GM12878 (cell line): ENCODE measurements around the gene CACNA2D3. TPM values are rescaled to one million over a fixed set of nuclear protein-coding genes. Genes with fewer than 3 reads are reported as not detected.

Source experiments
- ATAC-seq: fragments of 200-7000 bp; cut with Tn5 transposase; 3 replicates; pipeline ENCODE4 v1.9.1; 2020; ENCODE audit warnings: mild to moderate bottlenecking, moderate library complexity
- BruUV-seq: library from RNA; stranded (reverse); fragments of 400-500 nt; replicated peaks from 2 replicates; lab custom pipeline; 2021; lab: Mats Ljungman, UMichigan
- CTCF ChIA-PET: fragments of 300-600 bp; sonication (Branson Sonifier 250); formaldehyde crosslinking; extraction: SDS; loops from one replicate; lab custom pipeline; 2021; ENCODE audit warnings: inconsistent platforms; lab: Yijun Ruan, JAX
- POLR2A ChIA-PET: fragments of 350-600 bp; formaldehyde crosslinking; extraction: SDS; loops from one replicate; lab custom pipeline; 2021; ENCODE audit warnings: inconsistent platforms; lab: Charles Lee
- RAD21 ChIA-PET: fragments of 300-600 bp; sonication (Branson Sonifier 250); formaldehyde crosslinking; loops from one replicate; lab custom pipeline; 2023; ENCODE audit warnings: antibody characterized with exemption; ENCODE audit not compliant: unreplicated experiment; lab: Charles Lee
- SMC1A ChIA-PET: fragments of 300-600 bp; sonication (Branson Sonifier 250); formaldehyde crosslinking; loops from one replicate; lab custom pipeline; 2023; ENCODE audit not compliant: unreplicated experiment, uncharacterized antibody; lab: Charles Lee
- DNase-seq: peaks from one replicate; pipeline ENCODE4 v3.0.0-alpha.2; 2011; ENCODE audit warnings: low read depth, low spot score
- FAIRE-seq: peaks from 3 replicates; lab custom pipeline; 2011; peaks lifted over from hg19 to GRCh38; lab: Jason Lieb, UNC
- H2AFZ ChIP-seq: 2 replicates; pipeline ENCODE4 v1.6.0; 2011; ENCODE audit warnings: low read depth, low read length, control low read depth; ENCODE audit not compliant: control insufficient read depth
- H3K27ac ChIP-seq: 2 replicates; pipeline ENCODE4 v1.5.1; 2011; ENCODE audit warnings: control low read depth; ENCODE audit not compliant: control insufficient read depth, insufficient read depth
- H3K27me3 ChIP-seq, 2 experiments: replicated peaks in 1 of 2; 2 replicates each; pipeline versions ENCODE4 v1.6.0 to v1.6.1; 2011; ENCODE audit warnings: low read length in 1 of 2; ENCODE audit not compliant: control insufficient read depth in 2 of 2, insufficient read depth in 2 of 2
- H3K36me3 ChIP-seq, 2 experiments: 2 replicates each; pipeline ENCODE4 v1.5.1; 2011; ENCODE audit warnings: low read length in 1 of 2; ENCODE audit not compliant: control insufficient read depth in 2 of 2, insufficient read depth in 2 of 2
- H3K4me1 ChIP-seq: 2 replicates; pipeline ENCODE4 v1.6.1; 2011; ENCODE audit warnings: mild to moderate bottlenecking, low read length, moderate library complexity, mixed read lengths; ENCODE audit not compliant: control insufficient read depth, insufficient read depth
- H3K4me2 ChIP-seq: 2 replicates; pipeline ENCODE4 v1.6.0; 2011; ENCODE audit warnings: control low read depth; ENCODE audit not compliant: control insufficient read depth, insufficient read depth
- H3K4me3 ChIP-seq: fragments of 200-600 bp; sonication (generic); 2 replicates; pipeline ENCODE4 v1.5.1; 2016
- H3K79me2 ChIP-seq: 2 replicates; pipeline ENCODE4 v1.6.0; 2011; ENCODE audit warnings: low read length; ENCODE audit not compliant: control insufficient read depth, insufficient read depth
- H3K9ac ChIP-seq: 2 replicates; pipeline ENCODE4 v1.8.0; 2011; ENCODE audit warnings: low read length, control low read depth, mixed read lengths; ENCODE audit not compliant: control insufficient read depth, insufficient read depth
- H3K9me3 ChIP-seq: replicated peaks from 3 replicates; pipeline ENCODE4 v1.5.1; 2011; ENCODE audit warnings: mild to moderate bottlenecking, low read length; ENCODE audit not compliant: control insufficient read depth, insufficient read depth
- H4K20me1 ChIP-seq: 2 replicates; pipeline ENCODE4 v1.6.0; 2011; ENCODE audit not compliant: control insufficient read depth, insufficient read depth
- BRCA1 ChIP-seq: IDR thresholded peaks from 2 replicates; pipeline ENCODE4 v1.6.1; 2011; ENCODE audit warnings: low read depth, low read length, improper control_type of control experiment
- ETV6 ChIP-seq, 2 experiments: fragments of 450-650 bp in 1 of 2; IDR thresholded peaks in 1 of 2; conservative IDR thresholded peaks in 1 of 2; 2 replicates each; pipeline ENCODE4 v1.6.1; 2014; ENCODE audit warnings: antibody characterized with exemption in 1 of 2, borderline replicate concordance in 1 of 2, low read depth in 1 of 2, mild to moderate bottlenecking in 1 of 2, moderate library complexity in 1 of 2
- GATAD2B ChIP-seq: fragments of 450-650 bp; conservative IDR thresholded peaks from 2 replicates; pipeline ENCODE4 v1.6.1; 2017; ENCODE audit warnings: low read depth, mild to moderate bottlenecking, moderate library complexity
- HDAC2 ChIP-seq: fragments of 200-600 bp; sonication (generic); IDR thresholded peaks from 2 replicates; pipeline ENCODE4 v1.6.1; 2017
- KDM1A ChIP-seq: fragments of 200-600 bp; sonication (generic); IDR thresholded peaks from 2 replicates; pipeline ENCODE4 v1.6.1; 2016; ENCODE audit warnings: borderline replicate concordance
- KLF5 ChIP-seq: fragments of 450-650 bp; IDR thresholded peaks from 2 replicates; pipeline ENCODE4 v1.6.1; 2014; ENCODE audit warnings: mild to moderate bottlenecking; ENCODE audit not compliant: partially characterized antibody
- NFIC ChIP-seq: IDR thresholded peaks from 2 replicates; pipeline ENCODE4 v1.6.1; 2012; ENCODE audit warnings: low read depth, mild to moderate bottlenecking, inconsistent platforms, low read length, moderate library complexity
- RAD51 ChIP-seq: fragments of 450-650 bp; IDR thresholded peaks from 2 replicates; pipeline ENCODE4 v1.6.1; 2016; ENCODE audit warnings: moderate library complexity, mild to moderate bottlenecking, inconsistent platforms
- RB1 ChIP-seq: fragments of 450-650 bp; formaldehyde crosslinking; IDR thresholded peaks from 2 replicates; pipeline ENCODE4 v1.6.1; 2017; ENCODE audit warnings: mild to moderate bottlenecking, borderline replicate concordance
- SIN3A ChIP-seq: IDR thresholded peaks from 2 replicates; pipeline ENCODE4 v1.6.1; 2012; ENCODE audit warnings: low read depth, low read length, improper control_type of control experiment
- SMAD1 ChIP-seq: fragments of 450-650 bp; IDR thresholded peaks from 2 replicates; pipeline ENCODE4 v1.6.1; 2018; ENCODE audit warnings: mild to moderate bottlenecking, low read depth; ENCODE audit not compliant: partially characterized antibody
- SP1 ChIP-seq: IDR thresholded peaks from one replicate; pipeline ENCODE4 v1.6.1; 2011; ENCODE audit warnings: low read depth, low read length
- ZNF622 ChIP-seq: fragments of 450-650 bp; IDR thresholded peaks from 2 replicates; pipeline ENCODE4 v1.6.1; 2017; ENCODE audit warnings: mild to moderate bottlenecking, inconsistent platforms
- WGBS: methylation state at CpG from one replicate; pipeline ENCODE4 v1.1.6; 2016; ENCODE audit warnings: low lambda C conversion rate; ENCODE audit not compliant: insufficient replicate concordance, insufficient coverage; ENCODE audit errors: missing lambda C conversion rate; 5-methylcytosine and 5-hydroxymethylcytosine counted together
- in situ Hi-C: fragments of 300-500 bp; cut with MboI; formaldehyde crosslinking; loops from 9 replicates; pipeline ENCODE4 v1.14.3; 2018; ENCODE audit warnings: mixed read lengths
- intact Hi-C: fragments of 100-400 bp; cut with micrococcal nuclease; formaldehyde crosslinking; loops from one replicate; pipeline ENCODE4 v1.14.2; 2022; ENCODE audit not compliant: unreplicated experiment
- polyA plus RNA-seq, 11 experiments: library from polyadenylated mRNA; depleted of rRNA in 4 of 11; unstranded in 6 of 11; stranded (reverse) in 5 of 11; fragments of >200 nt; fragmentation: Nextera tagmentation in 4 of 11; fragmentation: Illumina TruSeq in 1 of 11; extraction: Ambion mirVana in 4 of 11; extraction: Trizol in 1 of 11; gene quantifications; 1 replicate in 1 of 11; 2 replicates in 10 of 11; pipeline versions ENCODE4 v1.2.1 to v1.2.3, GENCODE V29; 2011 to 2016; ENCODE audit warnings: inconsistent platforms in 2 of 11, missing spikeins in 2 of 11, low read depth in 1 of 11
- total RNA-seq, 4 experiments: library from RNA; depleted of rRNA in 3 of 4; stranded (reverse); fragments of >200 nt in 3 of 4; fragmentation: Illumina TruSeq in 1 of 4; extraction: Trizol in 1 of 4; gene quantifications; 2 replicates each; pipeline versions ENCODE4 v1.2.1 to v1.2.3, GENCODE V29; 2013 to 2021
- TF ChIP-seq, protein P1 (sequence below): fragments of 450-650 bp; formaldehyde crosslinking; IDR thresholded peaks from 2 replicates; pipeline ENCODE4 v1.5.0; 2022; ENCODE audit warnings: mild to moderate bottlenecking, missing genetic modification characterization

Gene CACNA2D3
- total and polyA plus RNA-seq, 10 of the 15 experiments (the other 5 are each of a cell fraction or from before 2014, with no cell fraction given), result not detected

DNA sequence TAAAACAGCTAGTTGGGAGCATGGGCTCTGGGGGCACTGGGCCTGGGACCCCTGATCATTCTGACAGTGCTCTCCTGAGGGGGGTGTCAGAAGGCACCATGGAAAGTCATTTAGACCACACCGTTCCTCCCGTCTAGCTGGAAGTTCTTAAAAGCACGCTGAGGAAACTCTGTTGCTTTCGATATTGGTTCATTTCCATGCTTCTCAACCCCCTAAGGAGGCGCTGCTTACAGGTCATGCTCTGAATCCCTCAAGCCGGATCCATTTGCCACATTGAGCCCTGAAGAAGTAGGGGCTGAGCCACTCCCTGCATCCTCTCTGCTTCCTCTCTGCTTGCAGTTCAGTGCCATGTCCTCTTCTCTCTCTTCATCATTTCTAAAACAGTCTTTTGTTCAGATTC, 187.2 kb downstream of the CACNA2D3 start (continued):
- no peak for TF ChIP-seq BRCA1
- TF ChIP-seq RB1, result no peak
- no peak for TF ChIP-seq KDM1A
- TF ChIP-seq HDAC2, result no peak
- TF ChIP-seq SIN3A, result no peak
- TF ChIP-seq, protein P1, sequence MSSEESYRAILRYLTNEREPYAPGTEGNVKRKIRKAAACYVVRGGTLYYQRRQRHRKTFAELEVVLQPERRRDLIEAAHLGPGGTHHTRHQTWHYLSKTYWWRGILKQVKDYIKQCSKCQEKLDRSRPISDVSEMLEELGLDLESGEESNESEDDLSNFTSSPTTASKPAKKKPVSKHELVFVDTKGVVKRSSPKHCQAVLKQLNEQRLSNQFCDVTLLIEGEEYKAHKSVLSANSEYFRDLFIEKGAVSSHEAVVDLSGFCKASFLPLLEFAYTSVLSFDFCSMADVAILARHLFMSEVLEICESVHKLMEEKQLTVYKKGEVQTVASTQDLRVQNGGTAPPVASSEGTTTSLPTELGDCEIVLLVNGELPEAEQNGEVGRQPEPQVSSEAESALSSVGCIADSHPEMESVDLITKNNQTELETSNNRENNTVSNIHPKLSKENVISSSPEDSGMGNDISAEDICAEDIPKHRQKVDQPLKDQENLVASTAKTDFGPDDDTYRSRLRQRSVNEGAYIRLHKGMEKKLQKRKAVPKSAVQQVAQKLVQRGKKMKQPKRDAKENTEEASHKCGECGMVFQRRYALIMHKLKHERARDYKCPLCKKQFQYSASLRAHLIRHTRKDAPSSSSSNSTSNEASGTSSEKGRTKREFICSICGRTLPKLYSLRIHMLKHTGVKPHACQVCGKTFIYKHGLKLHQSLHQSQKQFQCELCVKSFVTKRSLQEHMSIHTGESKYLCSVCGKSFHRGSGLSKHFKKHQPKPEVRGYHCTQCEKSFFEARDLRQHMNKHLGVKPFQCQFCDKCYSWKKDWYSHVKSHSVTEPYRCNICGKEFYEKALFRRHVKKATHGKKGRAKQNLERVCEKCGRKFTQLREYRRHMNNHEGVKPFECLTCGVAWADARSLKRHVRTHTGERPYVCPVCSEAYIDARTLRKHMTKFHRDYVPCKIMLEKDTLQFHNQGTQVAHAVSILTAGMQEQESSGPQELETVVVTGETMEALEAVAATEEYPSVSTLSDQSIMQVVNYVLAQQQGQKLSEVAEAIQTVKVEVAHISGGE (CRISPR knock-in tag), result no peak
- TF ChIP-seq RAD51, result no peak
- no peak for TF ChIP-seq KLF5
- no peak for TF ChIP-seq ZNF622

DNA sequence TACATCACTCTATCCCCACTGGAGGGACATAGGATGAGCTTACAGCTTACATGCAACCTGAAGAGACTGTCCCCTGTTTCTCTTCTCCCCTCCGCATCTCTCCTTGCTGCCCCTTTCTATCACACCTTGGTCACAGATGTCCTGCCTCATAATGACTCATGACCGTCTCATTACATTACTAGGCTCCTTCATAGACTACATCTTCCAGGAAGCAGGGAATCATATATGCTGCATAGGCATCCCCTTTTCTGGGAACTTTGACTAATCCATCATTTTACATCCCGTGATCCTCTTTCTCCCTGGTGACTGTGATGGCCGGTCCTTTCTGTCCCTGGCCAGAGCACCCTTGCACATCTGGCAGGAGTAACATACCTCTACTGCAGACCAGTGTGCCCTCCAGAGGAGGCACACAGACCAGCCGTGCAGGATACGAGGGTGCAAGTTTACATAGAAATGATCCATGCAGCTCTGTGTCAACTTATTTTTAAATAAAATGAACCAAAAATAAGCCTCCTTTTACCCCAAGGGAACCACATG, 188.9 kb downstream of the CACNA2D3 start:
- intact Hi-C loops (no loop called here), in situ Hi-C loops (no loop called here)
- no TSS peak for BruUV-seq
- TF ChIP-seq SP1 (no peak), SIN3A (no peak), ETV6 (conservative IDR thresholded peaks at IDR 0.05 in 1 of 2, IDR thresholded peaks at IDR 0.05 in 1 of 2; ENCODE audit: borderline replicate concordance in 1 of 2, low read depth in 1 of 2) (no peak), GATAD2B (no peak), NFIC (no peak), SMAD1 (no peak)
- DNase-seq (no peak), FAIRE-seq (no peak), ATAC-seq (no peak)
- Histone ChIP-seq H3K27me3 (no peaks in the 10 kb centered on the region), H2AFZ (no peak overlapping the region), H3K27ac (no peak overlapping the region), H3K9me3 (no peaks in the 10 kb centered on the region; the same call in 2 of the 3 replicates), H3K4me3 (no peak overlapping the region), H3K9ac (no peak overlapping the region), H3K4me1 (no peaks in the 10 kb centered on the region), H3K79me2 (no peaks in the 10 kb centered on the region), H4K20me1 (no peaks in the 10 kb centered on the region), H3K36me3 (no peaks in the 10 kb centered on the region), H3K4me2 (no peak overlapping the region)
- RAD21 ChIA-PET, result no interaction called here
- POLR2A ChIA-PET, result no interaction called here
- CTCF ChIA-PET, result no interaction called here
- SMC1A ChIA-PET, result interaction anchor here (0.6 kb wide), 1 partner anchor 19 kb away, joined by 3 read pairs; no protein-coding TSS in a partner anchor
- WGBS, result 23% methylated on average over 6 of the region's 6 CpGs
